ENCODE data around the gene C13orf46.

Gene C13orf46

DNA sequence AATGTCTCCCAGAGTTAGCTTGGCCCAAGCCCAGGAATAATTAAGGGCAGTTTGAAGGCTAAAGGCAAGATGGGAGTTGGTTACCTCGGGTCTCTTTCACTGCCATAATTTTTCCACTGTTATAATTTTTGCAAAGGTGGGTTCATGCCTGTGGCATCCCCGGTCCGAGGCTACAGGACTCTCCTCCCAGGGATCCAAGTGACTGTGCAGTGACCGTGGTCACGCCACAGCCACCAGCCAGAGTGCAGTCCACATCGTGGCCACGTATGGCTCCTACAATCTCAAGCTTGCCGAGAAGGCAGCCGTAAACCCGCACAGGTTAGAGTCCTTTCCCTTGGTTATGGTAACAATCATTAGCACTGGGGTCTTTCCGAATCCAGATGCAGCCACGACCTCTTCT is 36.8 kb downstream of the C13orf46 start:
- no peak for FAIRE-seq

DNA sequence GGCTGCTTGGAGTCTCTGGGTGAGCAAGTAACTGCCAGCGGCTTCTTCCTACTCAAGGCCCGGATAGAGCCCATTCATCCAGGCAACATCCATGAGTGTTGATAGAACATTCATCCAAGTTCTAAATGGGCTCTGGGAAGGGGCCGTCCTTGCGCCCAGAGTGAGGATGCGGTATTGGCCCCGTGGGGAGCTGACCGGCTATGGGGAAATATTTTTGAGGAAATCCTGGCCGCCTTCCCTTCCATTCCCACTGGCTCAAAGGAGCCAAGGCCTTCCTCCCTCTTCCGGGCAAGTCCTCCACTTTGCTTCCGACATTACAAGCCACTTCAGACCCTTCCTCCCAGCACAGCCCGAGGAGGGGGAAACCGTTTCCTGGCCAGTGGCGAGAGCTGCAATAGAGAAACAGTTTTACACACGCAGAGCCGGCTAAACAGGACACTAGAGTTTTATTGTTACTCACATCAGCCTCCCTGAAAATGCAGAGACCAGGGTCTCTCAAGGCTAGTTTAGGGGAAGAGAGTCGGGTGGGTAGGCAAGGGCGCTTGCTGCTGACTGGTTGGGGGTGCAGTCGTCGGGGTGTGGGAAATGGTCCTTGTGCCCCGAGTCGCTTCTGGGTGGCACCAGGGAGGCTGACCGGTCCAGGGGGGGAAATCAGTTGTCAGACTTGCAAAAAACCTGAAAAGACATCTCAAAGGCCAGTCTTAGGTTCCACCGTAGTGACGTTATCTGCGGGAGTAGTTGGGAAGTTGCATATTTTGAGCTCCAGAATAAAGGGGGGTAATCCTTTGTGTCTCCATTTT is 37.5 kb downstream of the C13orf46 start:
- FAIRE-seq = no peak

DNA sequence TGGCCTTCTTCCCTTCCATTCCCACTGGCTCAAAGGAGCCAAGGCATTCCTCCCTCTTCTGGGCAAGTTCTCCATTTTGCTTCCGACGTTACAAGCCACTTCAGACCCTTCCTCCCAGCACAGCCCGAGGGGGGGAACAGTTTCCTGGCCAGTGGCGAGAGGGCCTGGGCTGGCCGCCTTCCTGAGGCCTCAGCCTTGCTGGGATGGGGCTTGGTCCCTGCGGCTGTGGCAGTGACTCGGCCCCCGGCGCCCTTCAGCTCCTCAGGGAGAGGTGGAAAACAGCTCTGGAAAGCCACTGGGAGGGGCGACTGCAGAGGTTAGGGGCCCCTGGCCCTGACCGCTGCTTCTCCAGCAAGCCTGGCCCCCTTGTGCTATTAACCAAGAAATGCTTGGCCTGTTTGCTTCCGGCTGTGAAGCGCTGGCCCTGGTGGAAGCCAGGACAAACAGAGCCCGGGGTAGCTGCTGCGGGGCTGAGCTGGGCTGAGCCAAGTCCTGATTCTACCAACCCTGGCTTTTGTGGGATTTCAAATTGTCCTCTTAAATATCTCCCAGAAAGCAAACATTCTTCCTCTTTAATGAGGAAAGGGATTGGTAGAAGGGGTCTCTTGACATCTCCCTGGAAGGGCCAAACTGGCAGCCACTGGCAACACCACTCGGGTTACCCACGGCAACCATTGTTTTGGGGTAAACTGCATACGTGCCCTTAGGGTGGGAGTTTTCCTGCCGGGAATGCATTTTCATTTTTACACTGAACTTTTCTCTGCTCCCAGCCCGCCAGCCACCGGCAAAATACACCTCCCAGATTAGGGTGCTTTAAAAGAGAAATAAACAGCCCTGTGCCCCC is 38.7 kb downstream of the C13orf46 start:
- no peak for FAIRE-seq

DNA sequence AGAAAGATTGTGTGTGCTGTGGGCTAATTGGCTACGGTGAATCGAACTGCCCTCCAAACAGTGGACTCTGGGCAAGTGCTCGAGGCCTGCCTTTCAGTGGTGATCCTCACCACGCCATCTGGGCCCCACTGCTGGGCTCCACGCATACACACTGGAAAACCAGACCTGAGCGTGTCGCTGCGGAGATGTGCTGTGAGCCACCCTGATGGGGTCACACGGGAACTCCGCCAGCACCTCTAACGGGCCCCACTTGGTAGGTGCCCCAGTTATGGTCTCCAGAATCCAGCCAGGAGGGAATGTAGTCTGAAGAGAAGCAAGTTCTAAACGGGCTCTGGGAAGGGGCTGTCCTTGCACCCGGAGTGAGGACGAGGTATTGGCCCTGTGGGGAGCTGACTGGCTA is 39.3 kb downstream of the C13orf46 start:
- FAIRE-seq = no peak

DNA sequence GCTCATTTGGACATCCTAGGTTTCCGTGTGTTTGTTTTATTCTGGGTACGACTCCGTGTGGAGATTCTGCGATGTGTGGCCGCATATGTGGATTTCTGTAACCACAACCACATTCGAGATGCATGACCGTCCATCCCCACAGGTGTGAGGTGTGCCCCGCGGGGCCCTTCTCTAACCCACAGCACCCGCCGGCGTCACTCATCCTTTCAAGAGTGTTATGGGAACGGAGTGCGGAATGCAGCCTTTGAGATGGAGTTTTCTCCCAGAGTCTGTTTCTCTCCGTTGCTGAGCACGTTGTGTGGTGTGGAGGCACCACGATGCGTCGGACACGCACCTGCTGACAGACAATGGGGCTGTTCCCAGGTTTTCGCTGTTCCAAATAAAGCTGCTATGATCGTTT is 40.0 kb downstream of the C13orf46 start:
- FAIRE-seq = no peak

DNA sequence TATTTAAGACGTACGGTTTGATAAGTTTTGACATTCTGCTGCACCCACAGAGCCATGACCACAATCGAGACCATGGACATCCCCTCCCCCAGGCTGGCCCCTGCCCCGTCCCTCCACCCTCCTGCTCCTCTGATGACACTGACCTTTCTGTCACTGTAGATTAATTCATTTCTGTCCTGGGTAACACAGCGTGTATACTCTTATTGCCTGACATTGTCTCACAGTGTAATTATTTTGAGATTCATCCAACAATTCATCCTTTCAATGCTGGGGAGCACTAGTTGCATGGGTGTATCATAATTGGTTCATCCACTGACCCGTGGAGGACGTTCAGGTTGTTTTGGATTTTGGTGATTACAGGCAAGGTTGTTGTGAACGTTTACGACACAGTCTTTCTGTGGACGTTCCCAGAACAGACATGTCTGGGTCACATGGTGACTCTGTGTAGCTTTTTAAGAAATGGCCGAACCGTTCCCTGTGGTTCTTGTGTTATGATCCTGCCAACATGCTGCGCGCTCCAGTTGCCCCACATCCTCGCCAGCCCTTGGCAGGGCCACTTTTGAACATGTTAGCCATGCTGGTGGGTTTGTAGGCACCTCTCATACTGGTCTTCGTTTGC is 41.9 kb downstream of the C13orf46 start:
- FAIRE-seq = no peak

DNA sequence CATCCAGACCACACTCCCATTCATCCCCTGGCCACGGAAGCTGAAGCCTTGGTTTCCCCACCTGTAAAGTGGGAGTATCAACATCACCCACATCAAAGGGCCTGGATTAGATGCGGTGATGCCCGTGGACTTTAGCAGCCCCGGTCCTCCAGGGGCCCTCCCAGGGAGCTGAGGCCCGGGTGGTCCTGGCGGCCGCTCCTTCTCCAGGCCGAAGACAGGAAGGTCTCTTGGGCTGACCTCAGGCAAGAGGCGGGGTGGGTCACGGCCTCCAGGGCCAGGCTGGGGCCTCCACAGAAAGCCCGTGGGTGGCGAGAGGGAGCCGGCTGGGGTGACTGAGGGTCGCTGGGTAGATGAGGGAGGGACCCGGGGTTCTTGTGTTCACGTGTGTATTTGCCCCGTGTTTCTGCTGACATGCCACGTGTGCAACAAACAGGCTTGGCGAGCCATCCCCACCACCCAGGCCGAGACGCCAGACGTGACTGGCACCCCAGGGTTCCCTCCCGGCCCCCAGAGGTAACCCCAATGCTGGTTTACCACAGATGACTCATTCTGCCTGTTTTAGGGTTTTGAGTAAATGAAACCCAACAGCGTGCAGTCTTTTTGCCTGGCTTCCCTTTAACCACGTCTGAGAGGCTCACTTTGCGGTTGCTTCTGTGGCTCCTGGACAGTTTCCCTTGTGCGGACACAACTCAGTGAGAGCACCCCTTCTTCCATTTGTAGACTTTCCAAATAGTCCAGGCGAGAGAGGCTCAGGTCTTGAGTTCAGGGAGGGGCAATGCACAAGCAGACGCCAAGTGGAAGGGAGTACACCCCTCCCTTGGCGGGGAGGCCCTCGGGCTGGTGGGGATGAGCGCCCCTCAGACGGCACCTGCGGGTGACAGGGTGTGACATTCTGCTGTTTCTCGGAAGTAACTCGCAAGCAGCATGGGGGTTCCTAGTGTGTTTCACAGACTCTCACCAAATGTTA is 42.9 kb downstream of the C13orf46 start:
- FAIRE-seq = no peak

DNA sequence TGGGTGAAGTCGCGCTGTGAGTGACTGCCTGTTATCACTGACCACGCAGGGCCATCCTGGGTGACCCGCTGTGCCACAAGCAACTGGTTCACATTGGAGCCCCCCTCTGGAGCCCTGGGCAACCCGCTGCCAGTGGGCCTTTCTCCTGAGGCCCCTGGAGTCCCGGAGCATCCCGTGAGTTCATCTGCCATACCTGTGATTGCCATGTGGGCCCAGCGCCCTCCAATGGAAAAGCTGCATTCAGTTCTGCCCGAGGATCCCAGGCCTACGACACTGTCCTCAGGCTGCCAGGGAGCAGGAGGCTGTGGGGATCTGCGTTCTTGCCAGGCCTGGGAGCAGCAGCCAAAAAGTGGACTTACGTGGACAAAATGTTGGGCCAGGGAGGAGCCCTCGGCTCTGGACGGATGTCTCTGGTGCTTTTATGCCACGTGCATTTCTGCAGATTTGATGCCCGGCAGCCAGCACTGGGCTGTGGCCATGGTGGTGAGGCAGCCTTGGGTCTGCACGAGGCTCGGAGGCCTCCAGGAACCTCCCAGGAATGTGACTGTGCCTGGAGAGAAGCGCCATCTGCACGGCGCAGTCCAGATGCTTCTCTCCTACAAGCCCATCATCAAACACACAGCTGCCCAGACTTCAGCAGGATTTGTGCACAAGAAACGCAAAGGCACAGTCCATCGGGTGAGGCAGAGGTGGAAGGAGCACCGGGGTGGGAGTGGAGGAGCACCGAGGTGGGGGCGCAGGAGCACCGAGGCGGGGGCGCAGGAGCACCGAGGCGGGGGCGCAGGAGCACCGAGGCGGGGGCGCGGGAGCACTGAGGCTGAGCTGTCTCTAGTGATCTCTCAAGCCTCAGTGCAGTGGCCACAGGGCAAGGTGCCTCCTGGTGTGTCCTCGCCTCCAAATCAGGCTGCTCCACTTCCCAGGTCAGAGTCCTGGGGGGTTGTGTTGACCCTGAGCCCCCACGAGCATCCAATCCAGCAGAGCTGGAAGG is 44.0 kb downstream of the C13orf46 start:
- no peak for FAIRE-seq

DNA sequence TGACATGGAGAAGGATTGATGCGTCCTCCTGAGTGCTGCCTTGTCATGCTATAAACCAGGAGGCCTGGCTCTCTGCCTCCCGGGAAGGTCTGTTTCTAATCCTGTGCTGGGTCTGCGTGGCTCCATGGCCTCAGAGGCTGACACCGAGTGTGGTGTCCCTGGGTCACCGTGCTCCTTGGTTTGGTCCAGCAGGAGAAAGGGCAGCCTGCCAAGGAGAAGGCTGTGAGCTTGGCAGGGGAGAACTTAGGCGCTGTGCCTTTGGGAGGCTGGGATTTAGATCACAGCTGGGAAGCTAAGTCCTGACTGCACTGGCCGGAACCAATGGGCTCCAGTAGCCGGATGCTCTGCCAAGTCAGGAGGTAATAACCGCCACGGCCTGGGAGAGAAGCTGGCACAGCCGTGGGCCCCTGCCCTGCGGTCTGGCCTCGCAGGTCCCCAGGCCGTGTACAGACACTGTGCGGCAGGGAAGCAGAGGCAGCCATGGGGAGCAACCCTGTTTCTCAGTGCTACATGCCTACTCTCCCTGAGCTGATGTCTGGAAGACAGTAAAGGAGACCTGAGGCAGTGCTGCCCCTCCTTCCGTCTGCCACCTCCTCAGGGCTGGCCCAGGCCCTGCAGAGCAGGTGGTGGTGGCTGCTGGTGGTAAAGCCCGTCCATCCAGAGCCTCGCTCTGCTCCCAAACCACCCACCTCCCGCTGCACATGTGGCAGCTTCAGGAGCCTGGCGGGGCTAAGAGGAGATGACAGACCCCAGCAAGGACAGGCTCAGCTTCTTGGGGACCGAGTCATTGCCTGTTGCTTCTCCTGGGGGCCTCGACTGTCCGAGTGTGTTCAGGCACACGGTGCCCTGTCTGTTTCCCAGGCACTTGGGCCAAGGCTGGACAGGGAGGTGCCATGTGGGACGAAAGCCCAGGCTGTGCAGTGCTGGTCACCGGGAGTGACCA is 44.9 kb downstream of the C13orf46 start:
- no peak for FAIRE-seq

DNA sequence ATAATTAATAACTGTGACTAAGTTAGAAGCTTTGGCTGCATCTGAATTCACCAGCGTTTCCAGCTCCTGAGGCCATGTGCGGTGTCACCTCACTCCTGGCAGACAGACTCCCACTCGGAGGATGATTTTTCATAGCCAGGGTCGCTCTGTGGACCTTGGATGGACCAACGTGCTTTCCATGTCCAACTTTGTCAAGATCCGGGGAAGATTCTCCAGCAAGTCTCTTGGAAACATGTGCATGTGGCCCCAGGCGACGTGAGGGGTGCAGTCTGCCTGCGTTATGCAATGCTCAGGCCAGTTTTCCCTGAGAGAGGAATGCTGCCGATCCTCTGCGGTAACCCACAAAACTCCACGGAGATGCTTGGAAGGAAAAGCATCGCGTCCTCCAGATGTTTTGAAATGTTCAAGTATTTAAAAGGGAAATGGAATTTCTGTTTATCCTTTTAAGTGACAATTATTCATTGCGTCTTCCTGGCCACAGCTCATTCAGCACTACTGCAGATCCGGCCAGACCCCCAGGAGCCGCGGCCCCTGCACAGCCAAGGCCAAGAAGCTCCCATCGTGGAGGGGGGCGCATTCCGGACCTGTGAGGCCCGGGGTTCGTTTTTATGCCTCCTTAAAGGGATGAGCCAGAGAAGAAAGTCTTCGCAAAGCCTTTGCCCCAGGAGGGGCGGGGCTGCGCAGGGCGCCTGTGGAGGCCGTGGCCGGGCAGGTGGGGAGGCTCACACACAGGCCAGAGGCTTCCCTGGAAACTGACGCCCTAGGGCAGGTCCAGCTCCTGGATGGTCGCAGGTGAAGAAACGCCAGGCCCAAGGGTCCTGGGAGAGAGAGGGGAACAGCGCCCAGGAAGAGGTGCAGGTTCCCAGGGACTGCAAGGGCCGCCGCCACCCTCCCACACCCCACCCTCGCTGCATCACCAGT is 46.0 kb downstream of the C13orf46 start:
- FAIRE-seq = no peak

DNA sequence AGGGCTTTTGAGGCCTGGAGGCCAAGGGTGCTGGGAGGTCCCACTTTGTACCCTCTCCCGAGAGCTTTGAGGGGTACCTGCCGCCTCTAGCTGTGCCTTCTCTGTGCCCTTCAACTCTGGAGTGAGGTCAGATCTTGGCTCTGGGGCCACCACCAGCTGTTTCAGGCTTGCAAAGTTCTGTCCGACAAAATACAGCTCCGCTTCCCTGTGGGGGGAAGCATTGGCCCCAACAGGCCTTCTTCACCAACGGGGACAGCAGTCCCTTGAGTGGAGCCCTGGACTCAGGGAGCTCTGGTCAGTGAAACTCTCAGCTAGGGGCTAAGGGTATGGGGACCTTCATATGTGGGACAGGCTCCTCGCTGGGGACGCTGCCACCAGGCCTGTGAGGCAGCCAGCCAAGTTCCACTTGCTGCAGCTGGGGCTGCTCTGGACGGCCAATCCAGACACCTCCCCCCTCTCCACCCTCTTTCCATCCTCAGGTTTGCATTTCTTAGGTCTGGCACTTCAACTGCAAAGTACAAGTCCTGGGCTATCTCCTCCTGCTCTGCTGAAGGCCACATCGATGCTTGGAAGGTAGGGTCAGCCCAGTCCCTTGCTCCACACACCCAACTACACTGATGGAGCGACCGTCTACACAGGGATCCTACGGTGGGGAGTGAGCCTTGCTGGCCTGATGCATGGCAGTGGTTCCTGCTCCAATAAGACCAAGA is 46.8 kb downstream of the C13orf46 start:
- FAIRE-seq = no peak

DNA sequence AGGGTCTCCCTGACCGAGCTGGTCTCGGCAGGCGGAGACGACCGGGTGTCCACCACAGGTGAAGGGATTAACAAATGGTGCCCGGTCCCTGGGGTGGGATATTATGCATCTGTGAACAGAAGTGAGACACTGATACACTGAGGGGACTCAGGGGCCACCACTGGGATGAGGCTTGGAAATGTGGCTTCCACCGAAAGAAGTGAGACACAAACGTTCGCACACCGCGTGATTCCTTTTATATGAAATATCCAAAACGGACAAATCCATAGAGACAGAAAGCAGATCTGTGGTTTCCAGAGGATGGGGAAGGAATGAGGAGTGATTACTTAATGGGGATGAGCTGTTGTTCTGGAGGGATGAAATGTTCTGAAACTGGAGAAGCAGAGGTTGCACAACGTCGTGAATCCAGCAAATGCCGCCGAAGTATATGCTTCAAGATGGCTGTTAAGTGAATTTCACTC is 47.5 kb downstream of the C13orf46 start:
- FAIRE-seq = no peak

DNA sequence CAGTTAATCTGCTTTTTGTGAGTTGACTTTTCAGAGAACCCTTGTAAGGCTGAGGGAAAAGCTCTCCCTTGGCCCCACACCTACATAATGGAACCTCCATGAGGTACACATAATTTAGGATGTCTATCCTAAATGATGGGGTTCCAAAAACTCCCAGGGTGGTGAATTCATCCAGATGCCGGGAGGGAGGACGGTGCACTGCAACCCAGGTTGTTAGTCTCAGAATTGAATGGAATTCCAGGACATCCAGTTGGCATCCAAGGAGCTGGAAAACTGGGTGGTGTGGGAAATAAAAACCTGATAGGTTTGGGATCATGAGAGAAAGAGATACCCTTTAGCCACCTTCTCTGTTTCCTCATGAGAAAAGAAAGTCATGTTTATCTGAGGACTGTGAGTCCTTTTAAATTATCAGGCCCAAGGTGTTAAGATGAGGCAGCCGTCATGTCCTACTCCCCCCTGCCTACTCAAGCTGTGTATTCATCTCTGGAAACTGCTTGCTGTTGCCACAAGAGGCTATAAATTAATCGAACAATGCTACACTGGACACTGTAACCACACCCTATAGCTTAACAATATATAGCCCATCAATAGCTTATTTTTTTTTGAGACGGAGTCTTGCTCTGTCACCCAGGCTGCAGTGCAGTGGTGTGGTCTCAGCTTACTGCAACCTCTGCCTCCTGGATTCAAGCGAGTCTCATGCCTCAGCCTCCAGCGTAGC is 49.5 kb downstream of the C13orf46 start:
- FAIRE-seq = no peak

DNA sequence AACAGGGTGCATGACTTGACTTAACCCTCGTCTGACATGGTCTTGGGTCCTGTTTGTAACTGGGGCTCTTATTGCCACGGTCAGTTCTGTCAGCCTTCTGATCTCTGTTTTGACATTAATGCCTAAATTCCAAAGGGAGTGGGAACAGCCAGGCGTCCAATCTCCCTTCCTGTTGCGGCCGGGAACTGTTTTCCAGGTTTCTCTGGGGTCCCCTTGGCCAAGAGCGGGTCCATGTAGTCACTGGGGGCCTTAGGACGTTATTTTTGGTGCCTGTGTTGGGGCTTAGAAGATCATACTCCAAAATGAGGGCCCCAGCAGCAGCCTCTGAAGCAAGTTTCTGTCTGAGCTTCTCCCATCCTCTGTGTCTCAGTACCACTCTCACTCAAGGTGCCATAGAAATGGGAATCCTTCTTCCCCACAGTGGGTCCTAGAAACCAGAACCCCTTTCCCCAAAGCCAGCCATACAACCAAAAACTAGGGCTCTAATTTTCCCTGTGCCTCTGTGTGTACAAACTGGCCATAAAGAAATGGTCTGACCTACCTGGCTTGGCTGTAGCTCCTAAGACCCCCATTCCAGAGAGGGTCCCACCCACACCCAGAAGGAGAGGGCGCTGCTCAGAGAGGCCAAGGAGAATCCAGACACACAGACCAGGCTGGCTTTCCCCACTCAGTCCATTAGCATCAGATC is 50.4 kb downstream of the C13orf46 start:
- FAIRE-seq = no peak

DNA sequence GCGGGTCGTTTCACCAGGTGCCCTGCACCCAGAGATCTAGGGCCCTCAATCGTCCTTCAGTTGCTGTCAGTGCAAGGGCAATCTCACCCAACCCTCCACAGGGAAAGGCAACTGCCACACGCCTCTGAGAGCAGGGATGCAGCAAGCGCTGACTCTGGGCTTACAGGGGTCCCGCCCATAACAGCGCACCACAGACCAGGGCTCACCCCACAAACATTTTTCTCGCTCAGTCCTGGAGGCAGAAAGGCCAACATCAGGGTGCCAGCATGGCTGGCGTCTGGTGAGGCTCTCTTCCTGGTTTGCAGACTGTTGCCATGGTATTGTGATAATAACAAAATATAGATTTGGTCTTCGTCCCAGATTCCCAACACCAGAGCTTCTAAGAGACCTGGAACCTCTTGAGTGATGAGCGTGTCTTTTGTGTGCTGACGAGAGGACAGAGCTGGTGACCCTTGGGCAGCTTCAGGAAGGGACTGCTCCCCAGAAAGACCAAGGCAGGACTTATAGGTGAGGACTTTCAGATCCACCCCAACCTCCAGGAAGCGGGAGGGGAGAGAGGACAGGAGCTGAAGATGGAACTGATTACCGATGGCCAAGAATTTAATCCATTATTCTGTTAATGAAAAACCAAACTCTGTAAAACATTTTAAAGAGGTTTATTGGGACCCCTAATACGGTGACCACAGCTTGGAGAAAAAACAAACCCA is 51.3 kb downstream of the C13orf46 start:
- no peak for FAIRE-seq

DNA sequence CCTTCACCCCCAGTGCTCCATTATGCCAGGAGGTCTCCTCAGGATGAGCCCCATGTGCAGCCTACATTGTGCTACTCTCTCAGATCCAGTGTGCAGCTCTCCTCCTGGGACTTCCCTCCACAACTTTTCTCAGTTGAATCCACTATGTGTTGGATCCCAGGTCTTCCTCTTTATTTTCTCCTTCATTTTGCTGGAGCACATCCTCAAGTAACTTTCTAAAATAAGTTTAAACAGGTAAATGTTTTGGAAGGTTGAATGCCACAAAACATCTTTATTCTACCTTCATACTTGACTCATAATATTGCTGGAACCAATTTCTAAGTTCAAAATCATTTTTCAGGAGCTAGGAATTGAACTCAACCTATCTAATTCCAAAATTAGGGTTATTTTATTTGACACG is 52.1 kb downstream of the C13orf46 start:
- no peak for FAIRE-seq
